GM18909 (cell line): Measurements from ENCODE around the gene SLC6A2.
"Not testable (repeated sequence)": the region's sequence is repeated elsewhere in the genome, so short reads cannot be mapped to it uniquely, and the experiment has no call there.

Source experiments
- ATAC-seq: cut with Tn5 transposase; IDR thresholded peaks from one replicate; pipeline ENCODE4 v1.9.1; 2021; ENCODE audit warnings: mild to moderate bottlenecking; ENCODE audit not compliant: unreplicated experiment, poor library complexity

SLC6A2 gene

DNA sequence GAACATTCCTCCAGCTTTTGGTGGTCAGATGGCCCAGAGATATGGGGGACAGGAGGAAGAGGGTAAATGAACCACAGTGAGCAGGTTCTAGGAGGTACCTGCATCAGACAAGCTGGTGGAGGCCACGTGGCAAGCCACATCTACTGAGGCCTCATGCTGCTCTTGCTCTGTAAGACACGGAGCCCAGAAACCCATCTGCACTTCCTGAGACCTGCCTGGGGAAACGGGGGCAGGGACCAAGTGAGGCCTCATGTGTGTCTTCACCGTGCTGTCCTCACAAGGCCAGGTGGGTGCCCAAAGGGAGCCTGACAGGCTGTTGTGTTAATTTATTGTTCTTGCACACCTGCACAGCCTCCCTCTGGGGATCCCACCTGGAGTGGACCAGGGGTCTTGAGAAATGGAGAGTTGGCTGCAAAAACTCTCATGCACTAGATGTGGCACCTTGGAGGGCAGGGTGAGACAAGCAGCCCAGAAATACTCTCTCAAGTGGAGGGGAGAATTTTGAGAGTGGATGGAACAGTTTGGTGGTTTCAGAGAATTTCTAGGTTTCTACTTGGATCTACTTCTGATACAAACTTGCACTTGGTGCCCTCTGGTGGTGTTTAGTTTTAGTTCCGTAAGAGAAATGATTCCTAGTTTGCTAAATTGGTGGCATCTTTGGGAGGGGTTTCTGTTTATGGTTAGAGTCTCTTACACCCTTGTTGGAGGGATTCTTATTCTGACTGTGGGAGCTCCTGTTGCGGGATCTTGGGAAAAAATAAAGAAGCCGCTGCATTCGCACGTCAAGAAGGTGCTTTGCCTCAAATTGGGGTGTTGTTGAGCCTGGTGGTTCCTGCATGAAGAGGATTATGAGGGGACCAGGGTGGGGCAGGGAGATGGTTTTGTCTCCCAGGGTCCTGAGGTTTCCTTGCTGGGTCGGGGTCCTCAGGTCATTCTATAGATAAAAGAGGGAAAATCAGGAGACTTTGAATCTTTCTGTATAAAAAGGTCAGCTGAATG, 47.5 kb downstream of the SLC6A2 start:
- ATAC-seq = no peak

DNA sequence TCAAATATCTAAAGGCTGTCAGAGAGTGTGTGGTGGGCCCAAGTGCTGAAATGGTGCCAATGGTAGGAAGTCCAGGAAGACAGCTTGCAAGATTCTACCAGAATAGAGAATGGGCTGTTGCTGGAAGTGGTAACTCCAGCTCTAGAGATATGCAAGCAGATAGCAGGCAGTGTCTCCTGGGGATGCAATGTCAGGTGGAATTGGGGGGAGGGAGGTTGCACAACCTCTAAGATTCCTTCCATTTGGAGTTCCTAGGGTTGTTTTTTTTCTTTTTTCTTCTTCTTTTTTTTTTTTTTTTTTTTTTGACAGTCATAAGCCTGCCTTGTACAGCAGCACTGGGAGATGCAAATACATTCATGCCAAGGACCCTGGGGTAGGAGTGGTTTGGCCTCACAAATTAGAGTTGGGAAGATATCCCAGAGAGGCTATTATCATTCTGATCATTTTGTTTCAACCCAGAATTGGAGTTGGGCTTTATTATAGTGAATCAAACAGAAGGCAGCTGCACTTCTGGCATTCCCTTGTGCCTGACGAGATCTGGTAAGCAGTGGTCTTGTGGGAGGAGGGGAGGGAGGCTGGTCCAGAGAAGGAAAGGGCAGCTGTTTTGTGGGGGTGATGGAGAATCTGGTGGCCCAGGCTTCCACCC, 51.1 kb downstream of the SLC6A2 start:
- ATAC-seq = no peak

DNA sequence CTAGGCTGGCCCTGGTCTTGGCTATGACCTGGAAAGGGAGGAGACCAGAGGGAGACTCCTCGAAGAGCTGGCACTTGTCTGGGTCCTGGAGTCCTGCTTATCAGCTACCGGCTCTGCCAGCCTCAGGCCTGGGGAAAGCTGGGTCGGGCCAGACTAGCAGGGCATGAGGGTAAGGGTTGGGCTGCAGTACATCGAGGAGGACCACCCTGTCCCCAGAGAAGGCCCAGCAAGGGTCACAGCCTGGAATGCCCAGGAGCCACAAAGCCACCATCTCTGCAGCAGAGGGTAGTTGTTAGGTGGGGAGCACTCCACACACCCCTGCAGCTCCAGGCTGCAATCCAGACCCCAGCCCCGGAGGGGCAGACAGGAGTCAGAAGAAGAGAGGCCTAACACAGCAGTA, 54.0 kb downstream of the SLC6A2 start:
- ATAC-seq = no peak

DNA sequence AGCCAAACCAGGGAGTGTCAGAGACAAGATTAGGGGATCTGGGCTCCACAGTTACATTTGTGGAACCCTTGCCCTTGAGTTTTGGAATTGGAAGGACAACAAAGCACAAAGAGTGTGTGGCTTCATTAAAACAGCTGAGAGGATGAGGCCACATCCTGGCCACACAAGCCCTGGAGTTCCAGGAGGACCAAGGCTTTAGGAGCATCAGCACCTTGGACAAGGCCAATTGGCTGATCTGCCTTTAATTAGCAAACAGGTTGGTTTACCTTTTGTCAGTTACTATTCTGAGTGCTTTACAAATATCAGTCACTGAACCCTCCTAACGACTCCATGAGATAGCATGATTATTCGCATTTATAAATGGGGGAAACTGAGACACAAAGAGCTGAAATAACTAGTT, 54.7 kb downstream of the SLC6A2 start:
- no peak for ATAC-seq

DNA sequence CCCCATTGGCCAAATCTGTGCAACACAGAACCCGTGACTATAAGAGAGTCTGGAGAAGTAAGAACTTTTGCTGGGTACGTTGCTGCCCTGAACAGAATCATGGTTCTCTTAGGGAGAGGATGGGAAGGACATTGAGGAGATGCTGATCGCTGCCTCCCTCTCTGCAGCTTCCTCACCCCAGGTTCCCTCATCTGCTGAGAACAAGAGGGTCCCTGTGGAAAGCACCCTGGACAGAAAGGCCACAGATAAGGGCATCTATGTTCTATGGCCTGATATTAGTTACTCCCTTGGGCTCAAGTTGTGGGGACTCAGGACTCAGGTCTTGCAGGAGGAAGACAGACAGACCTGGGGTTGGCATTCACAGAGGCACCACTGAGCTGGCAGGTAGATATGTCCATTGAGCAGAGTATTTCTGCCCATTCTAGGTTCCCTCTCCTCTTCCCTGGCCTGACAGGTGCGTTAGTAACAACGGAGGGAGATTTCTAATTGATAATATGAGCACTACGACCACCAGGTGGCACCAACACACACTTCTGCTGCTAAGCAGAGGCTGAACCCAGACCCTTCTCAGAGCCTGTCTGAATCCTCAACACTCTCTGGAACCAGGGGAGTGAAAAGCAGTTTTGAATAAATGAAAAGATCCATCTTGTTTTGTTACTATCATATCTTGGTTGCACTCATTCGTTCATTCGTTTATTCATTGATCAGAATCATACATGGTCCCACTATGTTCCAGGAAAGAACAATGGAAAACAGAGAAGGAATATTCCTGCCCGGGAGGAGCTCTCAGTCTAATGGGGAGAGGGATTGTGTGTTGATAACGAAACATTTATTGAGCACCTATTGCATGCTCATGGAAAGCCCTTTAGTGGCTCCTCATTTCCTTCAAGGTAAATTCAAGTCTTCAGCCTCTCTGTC, 56.4 kb downstream of the SLC6A2 start:
- peak; percentile 53 for ATAC-seq

DNA sequence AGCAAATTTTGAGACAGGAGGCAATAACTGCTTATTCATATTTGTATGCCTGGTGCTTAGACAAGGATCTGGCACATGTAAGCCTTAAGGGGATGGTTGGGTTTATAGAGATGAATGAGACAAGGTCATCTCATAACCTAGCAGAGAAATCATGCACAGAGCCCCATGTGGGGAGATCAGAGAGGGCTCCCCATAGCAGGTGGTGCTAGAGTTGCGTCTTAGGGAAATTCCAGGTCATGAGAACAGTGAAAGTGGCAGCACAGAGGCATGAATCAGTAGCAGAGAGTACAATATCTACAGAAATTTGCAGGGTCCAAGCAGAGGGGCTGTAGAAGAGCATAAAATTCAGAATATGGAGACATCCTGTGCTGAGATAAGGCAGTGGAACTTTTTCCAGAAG, 57.3 kb downstream of the SLC6A2 start:
- ATAC-seq = no peak

DNA sequence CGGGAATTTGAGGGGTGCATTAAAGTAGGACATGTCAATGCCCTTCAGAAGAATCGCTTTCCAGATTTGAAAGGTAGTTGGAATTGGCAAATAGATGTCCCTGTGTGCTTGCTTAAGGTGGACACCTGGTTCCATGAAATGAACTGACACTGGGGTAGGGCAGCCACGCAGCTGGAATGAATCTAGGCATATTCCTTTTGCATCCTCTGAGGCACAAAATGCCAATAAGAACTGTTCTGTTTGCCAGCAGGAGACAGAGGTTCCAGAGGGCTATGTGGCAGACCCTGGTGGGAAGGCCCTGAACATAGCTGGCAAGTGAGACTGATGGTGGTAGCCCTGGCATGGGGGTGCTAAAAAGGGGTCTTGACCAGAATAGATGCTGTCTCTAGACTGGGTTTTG, 61.5 kb downstream of the SLC6A2 start:
- ATAC-seq = no peak

DNA sequence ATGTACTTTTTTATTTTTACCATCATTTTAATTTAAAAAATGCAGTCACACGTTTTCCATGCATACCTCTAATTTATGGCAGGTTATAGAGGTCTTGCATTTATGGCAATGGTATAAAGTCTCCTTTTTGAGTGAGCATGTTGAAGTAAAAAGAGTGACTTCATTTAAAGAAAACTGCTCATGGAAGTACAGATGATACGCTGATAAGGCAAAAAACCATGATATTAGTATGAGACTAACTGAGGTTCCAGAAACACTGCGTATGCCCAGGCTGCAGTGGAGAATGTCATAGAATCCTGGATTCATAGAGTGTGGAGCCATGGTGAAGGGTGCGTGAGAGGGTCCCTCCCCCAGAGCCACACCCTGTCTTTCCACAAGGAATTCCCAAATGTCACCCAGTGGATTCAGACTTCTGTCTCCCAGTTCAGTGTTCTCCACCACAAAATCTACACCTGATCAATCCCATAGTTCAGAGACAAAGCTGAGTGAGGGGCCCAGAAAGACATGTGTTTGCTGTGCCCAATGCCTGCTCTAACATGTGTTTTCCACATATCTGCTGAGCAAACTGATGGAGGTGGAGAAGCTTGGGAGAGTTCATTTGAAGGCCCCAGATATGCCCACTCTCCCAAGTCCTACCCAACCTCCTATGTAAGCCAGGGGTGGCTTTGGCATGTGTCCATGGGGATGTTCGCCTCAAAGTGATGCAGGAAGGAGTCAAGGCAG, 69.4 kb downstream of the SLC6A2 start:
- ATAC-seq = no peak

DNA sequence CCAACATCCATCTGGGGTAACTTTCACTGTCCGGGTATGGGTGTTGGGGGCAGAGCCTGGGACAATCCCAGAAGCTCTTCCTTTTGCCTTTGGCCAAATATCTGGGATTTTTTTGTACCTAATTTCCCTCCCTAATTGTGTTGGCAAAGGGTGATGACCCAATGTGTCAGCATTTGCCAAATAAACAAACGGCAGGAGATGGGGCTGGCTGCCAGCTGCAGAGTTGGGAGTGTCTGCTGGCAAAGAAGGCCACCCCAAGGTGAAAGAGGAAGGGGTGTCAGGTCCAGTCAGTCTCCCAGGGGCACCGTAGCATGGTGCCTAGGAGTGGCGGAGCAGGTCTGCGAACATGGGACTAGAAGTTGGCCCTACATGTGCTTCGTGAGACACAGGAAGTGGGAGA, 73.0 kb downstream of the SLC6A2 start:
- ATAC-seq = no peak

DNA sequence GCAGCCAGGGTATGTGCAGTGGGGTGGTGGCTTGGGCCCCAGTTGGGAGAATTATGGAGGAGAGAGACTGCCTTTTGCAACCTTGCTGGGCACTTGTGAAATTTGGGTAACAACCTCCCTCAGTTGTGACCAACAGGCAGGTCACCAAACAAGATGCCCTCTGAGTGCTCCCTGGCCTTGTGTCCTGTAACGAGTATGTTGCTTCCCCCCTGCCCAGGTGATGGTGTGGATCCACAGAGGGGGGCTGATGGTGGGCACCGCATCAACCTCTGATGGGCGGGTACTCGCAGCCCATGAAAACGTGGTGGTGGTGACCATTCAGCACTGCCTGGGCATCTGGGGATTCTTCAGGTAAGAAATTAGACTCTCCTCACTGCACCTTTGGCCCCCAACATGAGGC, 74.3 kb downstream of the SLC6A2 start:
- ATAC-seq = no peak

DNA sequence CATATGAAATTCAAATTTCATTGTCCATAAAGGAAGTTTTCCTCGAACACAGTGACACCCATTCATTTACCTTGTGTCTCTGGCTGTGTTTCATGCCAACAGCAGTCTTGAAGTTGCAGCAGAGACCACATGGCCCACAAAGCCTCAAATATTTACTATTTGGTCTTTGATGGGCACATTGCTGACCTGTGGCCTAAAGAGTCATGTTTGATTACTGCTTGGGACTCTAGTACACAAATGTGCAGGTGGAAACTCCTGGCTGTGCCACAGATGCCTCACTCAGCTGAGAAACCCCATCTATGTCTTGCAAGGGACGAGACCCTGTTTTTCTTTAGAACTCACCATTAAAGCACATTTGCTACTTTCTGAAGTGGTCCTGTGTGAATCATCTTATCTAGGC, 76.7 kb downstream of the SLC6A2 start:
- no peak for ATAC-seq

DNA sequence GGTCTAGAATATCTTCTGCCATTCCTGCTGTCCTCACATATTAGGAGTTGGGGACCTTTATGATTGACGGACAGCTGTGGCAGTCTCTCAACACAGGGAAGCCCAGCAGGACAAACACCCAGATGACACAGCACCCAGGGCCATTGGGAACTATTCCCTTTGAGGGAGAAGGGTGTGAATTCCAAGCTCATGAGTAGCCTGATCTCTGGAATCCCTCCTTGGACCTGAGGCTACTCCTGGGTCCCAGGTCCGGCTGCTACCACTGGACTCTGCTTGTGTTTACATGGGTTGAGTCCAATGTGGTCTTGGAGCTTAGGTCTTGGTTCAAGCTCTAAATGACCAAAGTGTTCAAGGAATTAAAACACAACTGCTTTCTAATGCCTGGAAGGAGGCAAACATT, 78.9 kb downstream of the SLC6A2 start:
- ATAC-seq = no peak

DNA sequence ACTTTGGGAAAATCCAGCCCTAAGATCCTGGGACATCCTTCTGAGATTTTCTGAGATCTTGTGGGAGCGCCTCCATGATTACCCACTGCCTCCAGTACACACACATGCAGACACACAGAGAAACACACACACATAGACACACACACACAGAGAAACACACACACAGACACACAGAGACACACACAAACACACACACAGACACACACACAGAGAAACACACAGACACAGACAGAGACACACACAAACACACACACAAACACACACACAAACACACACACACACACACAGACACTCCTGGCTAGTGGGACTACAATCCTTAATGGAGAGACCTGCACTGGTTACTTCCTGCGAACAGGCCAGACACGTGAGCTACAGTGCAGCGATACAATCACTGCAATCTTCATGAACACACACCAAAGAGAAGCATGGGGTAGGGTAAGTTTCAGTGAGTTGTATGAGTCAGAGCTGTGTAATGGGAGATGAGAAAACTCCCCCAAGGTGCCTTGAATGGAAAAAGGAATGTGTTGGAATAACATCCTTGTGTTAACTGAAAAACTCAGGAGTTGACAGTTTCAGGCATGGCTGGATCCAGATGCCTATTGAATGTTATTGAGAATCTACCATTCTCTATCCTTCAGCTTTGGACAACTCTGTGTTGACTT, 79.5 kb downstream of the SLC6A2 start:
- no peak for ATAC-seq

DNA sequence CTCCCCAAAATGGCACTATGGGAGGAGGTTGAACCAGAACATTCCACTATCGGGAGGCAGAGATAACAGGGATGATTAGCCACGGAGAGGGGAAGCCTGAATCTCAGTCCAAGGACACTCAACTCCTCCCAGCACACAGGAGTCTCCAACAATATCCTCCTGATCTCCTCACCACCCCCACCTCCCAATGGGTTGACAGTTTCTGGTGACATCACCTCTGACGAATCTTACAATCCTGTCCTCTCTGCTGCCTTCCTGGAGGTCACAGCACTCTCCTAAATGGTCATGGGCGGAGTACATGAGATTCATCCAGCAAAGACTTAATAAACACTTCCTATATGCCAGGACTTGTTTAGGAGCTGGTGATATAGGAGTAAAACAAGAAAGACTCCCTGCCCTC, 80.9 kb downstream of the SLC6A2 start:
- ATAC-seq = no peak

DNA sequence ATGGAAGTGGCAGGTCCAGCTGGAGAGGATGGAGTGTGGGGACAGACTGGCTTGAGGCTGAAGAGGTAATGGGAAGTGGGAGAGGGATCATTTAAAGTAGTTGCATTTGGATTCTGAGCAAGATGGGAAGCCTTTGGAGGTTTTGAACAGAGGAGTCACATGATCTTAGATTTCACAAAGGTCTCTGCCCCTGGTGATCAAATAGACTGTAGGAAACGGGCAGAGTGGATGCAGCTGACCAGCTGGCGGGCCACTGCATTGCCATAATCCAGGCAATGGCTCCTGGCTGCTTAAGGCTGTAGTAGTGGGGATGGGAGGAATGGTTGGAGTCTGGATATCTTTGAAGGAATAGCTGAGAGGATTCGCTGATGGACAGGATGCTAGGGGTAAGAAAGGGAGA, 81.5 kb downstream of the SLC6A2 start:
- no peak for ATAC-seq

DNA sequence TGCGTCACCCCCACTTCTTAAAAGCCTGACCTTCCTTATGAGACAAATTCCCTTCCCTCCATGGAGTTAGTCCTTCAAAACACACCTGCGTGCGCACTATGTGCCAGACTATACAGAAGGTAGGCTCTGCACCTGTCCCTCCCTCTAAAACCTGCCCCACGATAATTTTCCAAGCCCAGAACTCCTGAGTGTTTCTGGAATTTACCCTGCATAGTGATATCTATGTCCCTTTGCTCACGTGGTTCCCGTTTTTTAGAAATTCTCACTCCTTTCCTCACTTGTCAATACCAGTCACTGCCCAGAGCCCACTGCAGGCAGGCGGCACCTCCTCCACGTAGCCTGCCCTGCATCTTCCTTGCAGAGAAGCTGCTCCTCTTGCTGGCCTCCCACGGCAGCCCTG, 82.2 kb downstream of the SLC6A2 start:
- no peak for ATAC-seq

DNA sequence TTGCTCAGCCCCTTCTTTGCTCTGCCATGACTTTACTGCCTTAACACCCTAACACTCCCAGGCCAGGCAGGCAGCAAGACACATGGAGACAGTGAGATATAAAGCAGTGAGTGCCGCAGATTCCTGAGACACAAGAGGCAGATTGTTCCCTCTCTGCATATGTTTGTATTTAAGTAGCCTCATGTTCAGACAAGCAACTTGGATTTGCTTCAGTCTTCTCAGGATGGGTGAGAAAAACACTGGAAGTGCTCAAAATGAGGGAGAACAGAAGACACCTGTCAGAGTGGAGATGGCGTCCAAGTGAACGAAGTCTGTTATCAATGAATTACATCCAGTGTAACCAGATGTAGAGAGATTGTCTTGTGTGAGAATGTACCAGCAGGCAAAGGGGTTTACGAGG, 90.3 kb downstream of the SLC6A2 start:
- ATAC-seq = no peak

DNA sequence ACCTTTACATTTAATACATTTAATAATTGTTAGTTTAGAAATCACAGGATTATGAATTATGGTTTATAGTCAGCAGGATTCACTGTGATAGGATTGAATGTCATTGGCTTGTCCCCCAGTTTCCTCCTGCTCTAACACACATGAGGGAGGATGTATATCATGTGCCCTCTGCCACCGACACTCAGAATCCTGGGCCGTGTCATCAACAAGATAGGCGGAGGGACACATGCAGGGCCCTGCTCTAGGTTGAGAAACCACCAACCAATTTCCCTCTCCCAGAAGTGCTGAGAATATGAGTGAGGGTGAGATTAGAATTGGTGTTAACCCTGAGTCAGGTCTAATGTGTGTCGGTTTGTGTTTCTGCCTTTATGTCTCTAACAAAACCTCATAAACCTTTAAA, 92.0 kb downstream of the SLC6A2 start:
- no peak for ATAC-seq

DNA sequence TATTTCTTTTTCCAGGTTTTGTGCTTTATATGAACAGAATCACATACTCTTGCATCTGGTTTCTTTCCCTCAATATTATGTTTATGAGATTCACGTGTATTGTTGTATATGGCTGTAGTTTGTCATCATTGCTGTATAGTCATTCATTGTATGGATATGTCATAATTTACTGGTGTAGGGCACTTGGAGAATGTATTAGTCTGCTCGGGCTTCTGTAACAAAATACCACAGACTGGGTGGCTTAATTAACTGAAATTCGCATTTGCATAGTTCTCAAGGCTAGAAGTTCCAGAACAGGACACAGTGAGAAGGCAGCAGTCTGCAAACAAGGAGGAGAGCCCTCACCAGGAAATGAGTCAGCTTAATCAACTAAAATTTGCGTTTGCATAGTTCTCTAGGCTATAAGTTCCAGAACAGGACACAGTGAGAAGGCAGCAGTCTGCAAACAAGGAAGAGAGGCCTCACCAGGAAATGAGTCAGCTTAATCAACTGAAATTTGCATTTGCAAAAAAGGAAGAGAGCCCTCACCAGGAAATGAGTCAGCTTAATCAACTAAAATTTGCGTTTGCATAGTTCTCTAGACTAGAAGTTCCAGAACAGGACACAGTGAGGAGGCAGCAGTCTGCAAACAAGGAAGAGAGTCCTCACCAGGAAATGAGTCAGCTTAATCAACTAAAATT, 96.8 kb downstream of the SLC6A2 start:
- not testable (repeated sequence) for ATAC-seq
